AG04449 (cell line): Measurements from ENCODE around the gene HEPACAM.

ENCODE experiments used
- CTCF ChIA-PET: fragments of 350-600 bp; formaldehyde crosslinking; extraction: SDS; loops from one replicate; lab custom pipeline; 2021; ENCODE audit warnings: antibody characterized with exemption; lab: Yijun Ruan, JAX
- POLR2A ChIA-PET: fragments of 400-600, 350-600 bp; formaldehyde crosslinking; extraction: SDS; loops from one replicate; lab custom pipeline; 2020; ENCODE audit warnings: antibody characterized with exemption, inconsistent platforms; lab: Yijun Ruan, JAX
- DNase-seq: peaks from one replicate; pipeline ENCODE4 v3.0.0-alpha.2; 2010; ENCODE audit warnings: low read depth, low spot score
- H3K4me3 ChIP-seq: 2 replicates; pipeline ENCODE4 v1.5.1; 2011; ENCODE audit warnings: low read depth, mild to moderate bottlenecking, control low read depth, low read length
- CTCF ChIP-seq: IDR thresholded peaks from one replicate; pipeline ENCODE4 v1.5.1; 2011; ENCODE audit warnings: mild to moderate bottlenecking, moderate library complexity, low read length, control low read depth, inconsistent platforms; ENCODE audit not compliant: insufficient read depth; ENCODE audit errors: missing control alignments

The HEPACAM gene

DNA sequence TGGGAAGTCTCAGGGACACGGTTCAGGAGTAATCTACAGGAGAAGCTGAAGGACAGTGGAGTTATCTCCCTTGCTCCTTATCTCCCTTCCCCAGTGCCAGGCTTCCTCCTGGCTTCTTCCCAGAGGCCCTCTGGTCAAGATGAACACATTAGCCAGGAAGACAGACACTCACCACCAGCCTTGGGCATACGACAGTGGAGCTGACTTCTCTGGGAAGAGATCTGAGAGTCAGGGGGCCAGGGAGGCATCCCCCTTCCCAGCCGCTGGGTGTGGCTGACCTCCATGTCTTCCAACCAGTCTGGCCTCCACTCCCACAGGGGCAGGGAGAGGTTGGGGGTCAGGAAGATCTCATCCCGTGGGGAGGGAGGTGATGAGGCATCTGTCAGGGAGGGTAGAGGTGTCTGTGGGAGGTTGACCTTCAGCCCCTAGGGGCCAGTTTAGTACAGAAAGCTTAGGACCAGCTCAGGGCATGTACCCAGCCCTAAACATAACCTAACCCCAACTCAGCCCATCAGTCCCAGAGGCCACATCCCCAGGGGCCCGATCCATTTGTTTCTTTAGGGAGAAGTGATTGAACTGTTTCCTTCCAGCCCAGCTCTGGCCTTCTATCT, 50.9 kb downstream of the HEPACAM start:
- ChIA-PET CTCF (interaction anchor here (0.9 to 1.5 kb wide), 2 partner anchors 9 to 48 kb away, joined by 4 to 10 read pairs; no protein-coding TSS in a partner anchor), POLR2A (no interaction called here)
- no peak overlapping the region for H3K4me3 ChIP-seq
- DNase-seq = no peak
- no peak for TF ChIP-seq CTCF

GRCh38 chr11:124884340-124884739, 51.5 kb downstream of the HEPACAM start:
- no peak overlapping the region for H3K4me3 ChIP-seq
- CTCF ChIA-PET = interaction anchor here (0.9 to 1.5 kb wide), 2 partner anchors 8 to 48 kb away, joined by 4 to 10 read pairs; no protein-coding TSS in a partner anchor
- POLR2A ChIA-PET = no interaction called here
- TF ChIP-seq CTCF = no peak
- DNase-seq = no peak

GRCh38 chr11:124882339-124883071, 53.3 kb downstream of the HEPACAM start:
- no peak overlapping the region for H3K4me3 ChIP-seq
- CTCF ChIA-PET = interaction anchor here (0.7 to 2.4 kb wide), 9 partner anchors 8 to 46 kb away, joined by 3 to 12 read pairs (median 5); partner anchors contain the start of genes ROBO3 and ROBO4
- POLR2A ChIA-PET = no interaction called here
- TF ChIP-seq CTCF = no peak
- no peak for DNase-seq

- DNase-seq = no peak
- ChIA-PET POLR2A (interaction anchor here (1.1 kb wide), 1 partner anchor 16 kb away, joined by 3 read pairs; the partner anchor contains the start of gene ROBO4), CTCF (interaction anchor here (1.1 to 1.6 kb wide), 3 partner anchors 10 to 45 kb away, joined by 4 to 5 read pairs (median 5); partner anchors contain the start of gene ROBO3)
- H3K4me3 ChIP-seq = no peak overlapping the region
- no peak for TF ChIP-seq CTCF
Measured at GRCh38 chr11:124880958-124881357, 54.9 kb downstream of the HEPACAM start.

DNA sequence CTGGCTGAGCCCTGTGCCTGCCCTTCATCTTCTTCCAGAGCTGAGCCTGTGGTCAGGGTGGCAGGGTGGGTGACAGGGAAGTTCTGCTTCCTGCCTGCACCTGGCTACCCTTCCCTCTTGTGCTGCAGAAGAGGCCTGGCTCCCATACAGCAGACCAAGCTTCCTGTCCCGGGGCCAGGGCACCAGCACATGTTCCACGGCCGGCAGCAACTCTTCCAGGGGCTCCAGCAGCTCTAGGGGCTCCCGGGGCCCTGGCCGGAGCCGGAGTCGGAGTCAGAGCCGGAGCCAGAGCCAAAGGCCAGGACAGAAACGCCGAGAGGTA, 55.6 kb downstream of the HEPACAM start:
- POLR2A ChIA-PET = interaction anchor here (1.1 kb wide), 1 partner anchor 17 kb away, joined by 3 read pairs; the partner anchor contains the start of gene ROBO4
- DNase-seq = no peak
- no peak for TF ChIP-seq CTCF
- no peak overlapping the region for H3K4me3 ChIP-seq
- CTCF ChIA-PET = interaction anchor here (1.2 to 1.6 kb wide), 2 partner anchors 9 to 15 kb away, joined by 3 to 5 read pairs; partner anchors contain the start of gene ROBO3

GRCh38 chr11:124879493-124880289, 56.2 kb downstream of the HEPACAM start:
- ChIA-PET POLR2A (no interaction called here), CTCF (interaction anchor here (1.2 to 1.6 kb wide), 3 partner anchors 8 to 14 kb away, joined by 3 to 5 read pairs (median 4); partner anchors contain the start of gene ROBO3)
- TF ChIP-seq CTCF = no peak
- no peak for DNase-seq
- H3K4me3 ChIP-seq = no peak overlapping the region
